Measurements from ENCODE around the gene PSMA6. TPM values are rescaled to one million over a fixed set of nuclear protein-coding genes. Genes with fewer than 3 reads are reported as not detected.

PSMA6 gene
- total and polyA plus RNA-seq, 2 of the 13 experiments (the other 11 are each of a cell fraction or from before 2014, with no cell fraction given) = 525 to 1,109 TPM

DNA sequence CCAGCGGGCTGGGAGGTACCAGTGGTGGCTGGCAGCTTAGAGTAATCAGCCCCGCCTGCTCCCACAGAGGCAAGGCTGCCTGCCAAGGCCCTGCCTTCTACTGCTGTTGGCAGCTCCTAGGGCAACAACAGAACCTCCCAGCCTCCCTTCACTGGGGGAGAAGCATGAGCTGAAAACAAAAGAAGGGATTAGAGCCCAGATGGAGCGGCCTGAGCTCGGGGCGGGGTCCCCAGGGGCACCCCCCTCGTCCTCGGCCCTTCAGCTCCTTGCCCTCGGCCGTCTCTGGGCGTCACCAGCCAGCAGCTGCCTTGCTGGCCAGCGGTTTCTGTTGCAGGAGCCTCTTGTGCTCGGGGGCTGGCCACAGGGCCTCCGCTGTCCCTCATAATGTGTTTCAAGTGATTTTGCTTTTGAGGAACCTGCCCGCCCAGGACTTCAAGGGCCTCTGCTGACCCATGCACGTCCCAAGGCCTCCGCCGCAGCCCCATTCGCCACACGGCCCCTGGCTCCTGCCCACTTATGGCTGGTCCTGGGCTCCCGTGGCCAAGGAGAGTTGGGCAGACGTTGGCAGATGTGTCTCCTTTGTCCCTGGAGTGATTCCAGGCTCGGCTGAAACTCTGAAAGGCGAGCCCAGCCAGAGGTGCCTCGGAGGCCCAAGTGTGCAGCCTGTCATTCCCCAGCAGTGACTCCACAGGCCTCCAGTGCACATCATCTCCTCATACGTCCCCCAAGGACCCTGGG is 49.7 kb downstream of the PSMA6 start (continued):
- TF ChIP-seq, protein P1, sequence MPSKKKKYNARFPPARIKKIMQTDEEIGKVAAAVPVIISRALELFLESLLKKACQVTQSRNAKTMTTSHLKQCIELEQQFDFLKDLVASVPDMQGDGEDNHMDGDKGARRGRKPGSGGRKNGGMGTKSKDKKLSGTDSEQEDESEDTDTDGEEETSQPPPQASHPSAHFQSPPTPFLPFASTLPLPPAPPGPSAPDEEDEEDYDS (CRISPR knock-in tag; IDR thresholded peaks at IDR 0.05) = peak; percentile 82
- TF ChIP-seq ZFP36L1 (CRISPR knock-in tag; IDR thresholded peaks at IDR 0.05) = no peak
- TF ChIP-seq, protein P2, sequence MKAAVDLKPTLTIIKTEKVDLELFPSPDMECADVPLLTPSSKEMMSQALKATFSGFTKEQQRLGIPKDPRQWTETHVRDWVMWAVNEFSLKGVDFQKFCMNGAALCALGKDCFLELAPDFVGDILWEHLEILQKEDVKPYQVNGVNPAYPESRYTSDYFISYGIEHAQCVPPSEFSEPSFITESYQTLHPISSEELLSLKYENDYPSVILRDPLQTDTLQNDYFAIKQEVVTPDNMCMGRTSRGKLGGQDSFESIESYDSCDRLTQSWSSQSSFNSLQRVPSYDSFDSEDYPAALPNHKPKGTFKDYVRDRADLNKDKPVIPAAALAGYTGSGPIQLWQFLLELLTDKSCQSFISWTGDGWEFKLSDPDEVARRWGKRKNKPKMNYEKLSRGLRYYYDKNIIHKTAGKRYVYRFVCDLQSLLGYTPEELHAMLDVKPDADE (CRISPR knock-in tag; IDR thresholded peaks at IDR 0.05) = 0 out of 2 replicates have a peak, but pooled peaks have one; percentile 0
- TF ChIP-seq, protein P3, sequence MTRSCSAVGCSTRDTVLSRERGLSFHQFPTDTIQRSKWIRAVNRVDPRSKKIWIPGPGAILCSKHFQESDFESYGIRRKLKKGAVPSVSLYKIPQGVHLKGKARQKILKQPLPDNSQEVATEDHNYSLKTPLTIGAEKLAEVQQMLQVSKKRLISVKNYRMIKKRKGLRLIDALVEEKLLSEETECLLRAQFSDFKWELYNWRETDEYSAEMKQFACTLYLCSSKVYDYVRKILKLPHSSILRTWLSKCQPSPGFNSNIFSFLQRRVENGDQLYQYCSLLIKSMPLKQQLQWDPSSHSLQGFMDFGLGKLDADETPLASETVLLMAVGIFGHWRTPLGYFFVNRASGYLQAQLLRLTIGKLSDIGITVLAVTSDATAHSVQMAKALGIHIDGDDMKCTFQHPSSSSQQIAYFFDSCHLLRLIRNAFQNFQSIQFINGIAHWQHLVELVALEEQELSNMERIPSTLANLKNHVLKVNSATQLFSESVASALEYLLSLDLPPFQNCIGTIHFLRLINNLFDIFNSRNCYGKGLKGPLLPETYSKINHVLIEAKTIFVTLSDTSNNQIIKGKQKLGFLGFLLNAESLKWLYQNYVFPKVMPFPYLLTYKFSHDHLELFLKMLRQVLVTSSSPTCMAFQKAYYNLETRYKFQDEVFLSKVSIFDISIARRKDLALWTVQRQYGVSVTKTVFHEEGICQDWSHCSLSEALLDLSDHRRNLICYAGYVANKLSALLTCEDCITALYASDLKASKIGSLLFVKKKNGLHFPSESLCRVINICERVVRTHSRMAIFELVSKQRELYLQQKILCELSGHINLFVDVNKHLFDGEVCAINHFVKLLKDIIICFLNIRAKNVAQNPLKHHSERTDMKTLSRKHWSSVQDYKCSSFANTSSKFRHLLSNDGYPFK (CRISPR knock-in tag; IDR thresholded peaks at IDR 0.05; ENCODE audit: borderline replicate concordance) = peak; percentile 61; the same call in 1 of the 2 replicates
- 0 out of 2 replicates have a peak, but pooled peaks have one; percentile 53 for TF ChIP-seq ZNF777 (CRISPR knock-in tag; IDR thresholded peaks at IDR 0.05)
- TF ChIP-seq, protein P4, sequence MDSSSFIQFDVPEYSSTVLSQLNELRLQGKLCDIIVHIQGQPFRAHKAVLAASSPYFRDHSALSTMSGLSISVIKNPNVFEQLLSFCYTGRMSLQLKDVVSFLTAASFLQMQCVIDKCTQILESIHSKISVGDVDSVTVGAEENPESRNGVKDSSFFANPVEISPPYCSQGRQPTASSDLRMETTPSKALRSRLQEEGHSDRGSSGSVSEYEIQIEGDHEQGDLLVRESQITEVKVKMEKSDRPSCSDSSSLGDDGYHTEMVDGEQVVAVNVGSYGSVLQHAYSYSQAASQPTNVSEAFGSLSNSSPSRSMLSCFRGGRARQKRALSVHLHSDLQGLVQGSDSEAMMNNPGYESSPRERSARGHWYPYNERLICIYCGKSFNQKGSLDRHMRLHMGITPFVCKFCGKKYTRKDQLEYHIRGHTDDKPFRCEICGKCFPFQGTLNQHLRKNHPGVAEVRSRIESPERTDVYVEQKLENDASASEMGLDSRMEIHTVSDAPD (CRISPR knock-in tag; IDR thresholded peaks at IDR 0.05) = peak; percentile 6; the same call in 1 of the 2 replicates
- TF ChIP-seq, protein P5, sequence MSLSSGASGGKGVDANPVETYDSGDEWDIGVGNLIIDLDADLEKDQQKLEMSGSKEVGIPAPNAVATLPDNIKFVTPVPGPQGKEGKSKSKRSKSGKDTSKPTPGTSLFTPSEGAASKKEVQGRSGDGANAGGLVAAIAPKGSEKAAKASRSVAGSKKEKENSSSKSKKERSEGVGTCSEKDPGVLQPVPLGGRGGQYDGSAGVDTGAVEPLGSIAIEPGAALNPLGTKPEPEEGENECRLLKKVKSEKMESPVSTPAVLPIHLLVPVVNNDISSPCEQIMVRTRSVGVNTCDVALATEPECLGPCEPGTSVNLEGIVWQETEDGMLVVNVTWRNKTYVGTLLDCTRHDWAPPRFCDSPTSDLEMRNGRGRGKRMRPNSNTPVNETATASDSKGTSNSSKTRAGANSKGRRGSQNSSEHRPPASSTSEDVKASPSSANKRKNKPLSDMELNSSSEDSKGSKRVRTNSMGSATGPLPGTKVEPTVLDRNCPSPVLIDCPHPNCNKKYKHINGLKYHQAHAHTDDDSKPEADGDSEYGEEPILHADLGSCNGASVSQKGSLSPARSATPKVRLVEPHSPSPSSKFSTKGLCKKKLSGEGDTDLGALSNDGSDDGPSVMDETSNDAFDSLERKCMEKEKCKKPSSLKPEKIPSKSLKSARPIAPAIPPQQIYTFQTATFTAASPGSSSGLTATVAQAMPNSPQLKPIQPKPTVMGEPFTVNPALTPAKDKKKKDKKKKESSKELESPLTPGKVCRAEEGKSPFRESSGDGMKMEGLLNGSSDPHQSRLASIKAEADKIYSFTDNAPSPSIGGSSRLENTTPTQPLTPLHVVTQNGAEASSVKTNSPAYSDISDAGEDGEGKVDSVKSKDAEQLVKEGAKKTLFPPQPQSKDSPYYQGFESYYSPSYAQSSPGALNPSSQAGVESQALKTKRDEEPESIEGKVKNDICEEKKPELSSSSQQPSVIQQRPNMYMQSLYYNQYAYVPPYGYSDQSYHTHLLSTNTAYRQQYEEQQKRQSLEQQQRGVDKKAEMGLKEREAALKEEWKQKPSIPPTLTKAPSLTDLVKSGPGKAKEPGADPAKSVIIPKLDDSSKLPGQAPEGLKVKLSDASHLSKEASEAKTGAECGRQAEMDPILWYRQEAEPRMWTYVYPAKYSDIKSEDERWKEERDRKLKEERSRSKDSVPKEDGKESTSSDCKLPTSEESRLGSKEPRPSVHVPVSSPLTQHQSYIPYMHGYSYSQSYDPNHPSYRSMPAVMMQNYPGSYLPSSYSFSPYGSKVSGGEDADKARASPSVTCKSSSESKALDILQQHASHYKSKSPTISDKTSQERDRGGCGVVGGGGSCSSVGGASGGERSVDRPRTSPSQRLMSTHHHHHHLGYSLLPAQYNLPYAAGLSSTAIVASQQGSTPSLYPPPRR (CRISPR knock-in tag; IDR thresholded peaks at IDR 0.05; ENCODE audit: borderline replicate concordance) = peak; percentile 89
- no peak for TF ChIP-seq MXI1 (IDR thresholded peaks at IDR 0.05; ENCODE audit: borderline replicate concordance, low read depth, low read length)
- TF ChIP-seq NR2F2 (IDR thresholded peaks at IDR 0.05; ENCODE audit: borderline replicate concordance, low read depth) = no peak
- TF ChIP-seq, protein P6, sequence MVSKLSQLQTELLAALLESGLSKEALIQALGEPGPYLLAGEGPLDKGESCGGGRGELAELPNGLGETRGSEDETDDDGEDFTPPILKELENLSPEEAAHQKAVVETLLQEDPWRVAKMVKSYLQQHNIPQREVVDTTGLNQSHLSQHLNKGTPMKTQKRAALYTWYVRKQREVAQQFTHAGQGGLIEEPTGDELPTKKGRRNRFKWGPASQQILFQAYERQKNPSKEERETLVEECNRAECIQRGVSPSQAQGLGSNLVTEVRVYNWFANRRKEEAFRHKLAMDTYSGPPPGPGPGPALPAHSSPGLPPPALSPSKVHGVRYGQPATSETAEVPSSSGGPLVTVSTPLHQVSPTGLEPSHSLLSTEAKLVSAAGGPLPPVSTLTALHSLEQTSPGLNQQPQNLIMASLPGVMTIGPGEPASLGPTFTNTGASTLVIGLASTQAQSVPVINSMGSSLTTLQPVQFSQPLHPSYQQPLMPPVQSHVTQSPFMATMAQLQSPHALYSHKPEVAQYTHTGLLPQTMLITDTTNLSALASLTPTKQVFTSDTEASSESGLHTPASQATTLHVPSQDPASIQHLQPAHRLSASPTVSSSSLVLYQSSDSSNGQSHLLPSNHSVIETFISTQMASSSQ (IDR thresholded peaks at IDR 0.05; ENCODE audit: low read depth) = no peak
- TF ChIP-seq, protein P6 (CRISPR knock-in tag; IDR thresholded peaks at IDR 0.05; ENCODE audit: borderline replicate concordance) = peak; percentile 30; the same call in 1 of the 2 replicates
- no peak for TF ChIP-seq ZNF282 (IDR thresholded peaks at IDR 0.05; ENCODE audit: partially characterized antibody)
